Raji (cell line): ENCODE data around the gene ZNF292.

ENCODE experiments used
- POLR2A ChIP-seq: IDR thresholded peaks from 2 replicates; pipeline ENCODE4 v1.6.1; 2011; ENCODE audit warnings: low read depth, low read length, control low read depth; ENCODE audit not compliant: insufficient read depth

Gene ZNF292

DNA sequence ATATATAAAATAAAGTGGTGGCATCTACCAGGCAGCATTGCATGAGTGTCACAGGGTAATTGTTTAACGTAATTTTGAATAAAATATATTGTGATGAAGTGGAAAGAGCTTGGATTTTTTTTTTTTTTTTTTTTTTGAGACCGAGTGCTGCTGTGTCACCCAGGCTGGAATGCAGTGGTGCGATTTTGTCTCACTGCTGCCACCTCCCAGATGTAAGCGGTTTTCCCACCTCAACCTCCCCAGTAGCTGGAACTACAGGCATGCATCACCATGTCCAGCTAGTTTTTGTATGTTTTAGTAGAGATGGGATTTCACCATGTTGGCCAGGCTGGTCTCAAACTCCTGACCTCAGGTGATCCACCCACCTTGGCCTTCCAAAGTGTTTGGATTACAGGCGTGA lies 85.9 kb downstream of the ZNF292 start:
- no peak for TF ChIP-seq POLR2A

DNA sequence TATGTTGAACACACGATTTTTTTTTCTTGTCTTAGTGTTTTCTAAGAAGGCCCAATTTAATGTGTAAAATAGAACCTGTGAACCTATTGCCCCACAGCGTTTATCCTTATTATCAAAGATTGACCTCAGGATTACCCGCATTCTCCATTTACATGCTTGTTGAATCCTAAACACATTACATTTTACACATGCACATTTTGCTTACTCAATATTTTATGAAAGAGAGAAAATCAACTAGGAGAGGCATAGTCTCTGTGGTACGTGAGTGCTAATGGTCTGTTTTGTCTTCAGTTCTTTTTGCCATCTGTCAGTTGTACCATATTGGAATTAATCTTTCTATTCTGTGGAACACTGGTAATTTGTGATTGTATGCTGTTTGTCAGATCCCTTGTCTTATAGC lies 86.9 kb downstream of the ZNF292 start:
- no peak for TF ChIP-seq POLR2A

DNA sequence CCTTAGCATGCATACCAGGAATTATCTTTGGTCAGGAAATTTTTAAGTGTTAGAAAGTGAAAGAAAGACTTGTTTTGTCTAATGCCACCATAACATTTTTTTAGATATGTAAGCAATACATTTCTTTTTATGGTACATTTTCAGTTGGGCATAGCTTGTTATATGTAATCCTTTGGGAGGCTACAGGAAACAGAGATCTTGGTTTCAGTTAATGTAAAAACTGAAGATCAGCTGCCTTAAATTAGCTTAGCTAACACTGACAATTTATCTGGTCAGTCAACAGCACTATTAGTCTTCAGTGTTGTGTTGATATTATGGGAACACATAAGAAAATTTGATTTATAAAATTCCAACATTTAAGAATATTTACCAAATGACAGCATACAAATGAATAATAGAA lies 88.4 kb downstream of the ZNF292 start:
- no peak for TF ChIP-seq POLR2A

DNA sequence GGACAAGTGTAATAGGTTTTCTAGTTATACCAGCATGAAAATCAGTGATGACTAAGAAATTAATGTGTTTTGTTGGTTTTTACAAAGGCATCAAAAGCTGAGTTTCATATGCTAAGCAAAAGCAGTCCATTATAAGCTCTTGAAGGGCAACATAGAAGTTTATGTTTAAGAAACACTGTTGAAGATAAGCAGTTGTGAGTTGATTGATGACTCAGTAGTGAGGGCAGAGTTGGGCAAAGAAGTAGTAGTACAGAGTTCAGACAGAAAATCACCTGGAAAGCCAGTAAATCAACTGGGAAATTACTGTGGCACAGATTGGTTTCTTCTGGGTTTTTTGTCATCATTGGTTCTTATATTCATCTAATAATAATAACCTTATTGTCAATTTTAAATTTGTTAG lies 89.0 kb downstream of the ZNF292 start:
- TF ChIP-seq POLR2A: no peak

DNA sequence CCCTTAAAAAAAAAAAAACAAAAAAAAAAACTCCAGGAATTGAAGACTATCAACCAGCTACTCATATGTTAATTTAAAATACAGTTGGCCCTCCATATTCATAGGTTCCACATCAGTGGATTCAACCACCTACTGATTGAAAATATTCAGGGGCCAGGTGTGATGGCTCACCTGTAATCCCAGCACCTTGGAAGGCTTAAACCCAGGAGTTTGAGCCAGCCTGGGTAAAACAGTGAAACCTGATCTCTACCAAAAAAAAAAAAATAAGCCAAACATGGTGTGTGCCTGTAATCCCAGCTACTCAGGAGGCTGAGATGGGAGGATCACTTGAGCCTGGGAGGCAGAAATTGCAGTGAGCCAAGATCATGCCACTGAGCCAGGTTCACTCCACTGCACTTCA lies 94.7 kb downstream of the ZNF292 start:
- TF ChIP-seq POLR2A: no peak

DNA sequence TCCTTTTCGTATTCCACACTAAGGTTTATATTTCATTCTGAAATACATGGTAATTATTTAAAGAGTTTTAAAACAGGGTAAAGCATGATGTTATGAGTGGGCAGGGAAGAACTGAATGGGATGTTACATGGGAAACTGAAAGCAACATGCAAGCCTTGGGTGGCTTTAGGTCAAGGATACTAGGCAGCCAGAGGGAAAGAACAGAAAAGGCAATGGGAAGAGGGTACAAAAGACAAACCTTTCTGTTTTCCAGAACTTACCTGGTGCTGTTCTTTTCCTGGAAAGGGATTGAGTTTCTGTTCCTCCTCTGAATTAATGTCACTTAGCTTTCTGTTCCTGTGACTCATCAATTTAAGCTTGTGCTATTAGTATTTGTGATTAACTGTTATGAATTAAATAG lies 95.9 kb downstream of the ZNF292 start:
- no peak for TF ChIP-seq POLR2A

DNA sequence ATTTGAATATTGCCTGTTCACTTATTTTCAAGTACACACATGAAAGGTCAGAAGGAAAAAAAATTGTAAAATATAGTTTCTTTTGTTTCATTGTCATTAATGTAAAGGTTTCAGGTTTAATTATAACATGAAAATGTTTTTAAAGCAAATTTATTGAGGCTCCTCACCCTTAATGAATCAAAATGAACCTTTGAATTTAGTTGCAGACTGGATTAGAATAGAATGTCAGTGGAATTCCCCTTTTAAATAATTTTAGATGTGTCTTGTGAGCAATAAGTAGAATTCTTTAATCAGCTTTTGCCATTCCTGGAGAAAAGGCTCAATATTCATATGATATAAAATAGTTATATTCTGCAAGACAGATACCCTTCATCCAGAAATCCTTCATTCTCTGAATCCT lies 96.4 kb downstream of the ZNF292 start:
- TF ChIP-seq POLR2A: no peak

DNA sequence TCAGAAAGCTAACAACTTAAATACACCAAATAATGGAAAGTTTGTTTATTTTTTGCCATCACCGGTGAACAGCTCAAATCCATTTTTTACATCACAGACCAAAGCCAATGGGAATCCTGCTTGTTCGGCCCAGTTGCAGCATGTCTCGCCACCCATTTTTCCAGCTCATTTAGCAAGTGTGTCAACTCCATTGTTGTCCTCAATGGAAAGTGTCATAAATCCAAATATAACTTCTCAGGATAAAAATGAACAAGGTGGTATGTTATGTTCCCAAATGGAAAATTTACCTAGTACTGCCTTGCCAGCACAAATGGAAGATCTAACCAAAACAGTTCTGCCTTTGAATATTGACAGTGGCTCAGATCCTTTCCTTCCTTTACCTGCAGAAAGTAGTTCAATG lies 101.7 kb downstream of the ZNF292 start:
- no peak for TF ChIP-seq POLR2A

DNA sequence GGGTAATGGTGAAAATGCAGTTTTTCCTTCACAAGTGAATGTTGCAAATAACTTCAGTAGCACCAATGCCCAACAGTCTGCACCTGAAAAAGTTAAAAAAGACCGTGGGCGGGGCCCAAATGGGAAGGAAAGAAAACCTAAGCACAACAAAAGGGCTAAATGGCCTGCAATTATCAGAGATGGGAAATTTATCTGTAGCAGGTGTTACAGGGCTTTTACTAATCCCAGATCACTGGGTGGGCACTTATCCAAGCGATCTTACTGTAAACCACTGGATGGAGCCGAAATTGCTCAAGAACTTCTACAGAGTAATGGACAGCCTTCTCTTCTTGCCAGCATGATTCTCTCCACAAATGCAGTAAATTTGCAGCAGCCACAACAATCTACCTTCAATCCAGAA lies 102.2 kb downstream of the ZNF292 start:
- no peak for TF ChIP-seq POLR2A

DNA sequence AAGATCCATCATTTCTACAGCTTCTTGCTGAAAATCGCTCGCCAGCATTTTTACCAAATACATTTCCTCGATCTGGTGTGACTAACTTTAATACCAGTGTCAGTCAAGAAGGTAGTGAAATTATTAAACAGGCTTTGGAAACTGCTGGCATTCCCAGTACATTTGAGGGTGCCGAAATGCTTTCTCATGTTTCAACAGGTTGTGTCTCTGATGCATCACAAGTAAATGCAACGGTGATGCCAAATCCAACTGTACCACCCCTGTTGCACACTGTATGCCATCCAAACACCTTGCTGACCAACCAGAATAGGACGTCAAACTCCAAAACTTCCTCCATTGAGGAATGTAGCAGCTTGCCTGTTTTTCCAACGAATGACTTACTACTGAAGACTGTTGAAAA lies 102.6 kb downstream of the ZNF292 start:
- no peak for TF ChIP-seq POLR2A

DNA sequence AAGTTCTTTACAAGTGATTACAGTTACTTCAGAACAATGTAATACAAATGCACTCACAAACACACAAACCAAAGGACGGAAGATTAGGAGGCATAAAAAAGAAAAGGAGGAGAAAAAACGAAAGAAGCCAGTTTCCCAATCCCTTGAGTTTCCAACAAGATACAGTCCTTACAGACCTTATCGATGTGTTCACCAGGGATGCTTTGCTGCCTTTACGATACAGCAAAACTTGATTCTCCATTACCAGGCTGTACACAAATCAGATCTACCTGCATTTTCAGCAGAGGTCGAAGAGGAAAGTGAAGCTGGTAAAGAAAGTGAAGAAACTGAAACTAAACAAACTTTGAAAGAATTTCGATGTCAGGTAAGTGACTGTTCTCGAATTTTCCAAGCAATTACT lies 104.4 kb downstream of the ZNF292 start:
- TF ChIP-seq POLR2A: no peak

DNA sequence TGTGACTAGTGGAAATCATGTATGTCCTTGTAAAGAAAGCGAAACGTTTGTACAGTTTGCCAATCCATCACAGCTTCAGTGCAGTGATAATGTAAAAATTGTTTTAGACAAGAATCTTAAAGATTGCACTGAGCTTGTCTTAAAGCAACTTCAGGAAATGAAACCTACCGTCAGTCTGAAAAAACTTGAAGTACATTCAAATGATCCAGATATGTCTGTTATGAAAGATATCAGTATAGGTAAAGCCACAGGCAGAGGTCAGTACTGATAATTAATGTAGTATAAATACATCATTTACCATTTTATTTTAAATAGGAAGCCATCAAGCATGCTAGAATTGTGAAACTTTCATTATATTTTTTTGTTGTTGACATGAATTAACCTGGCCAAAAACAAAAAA lies 106.2 kb downstream of the ZNF292 start:
- no peak for TF ChIP-seq POLR2A

DNA sequence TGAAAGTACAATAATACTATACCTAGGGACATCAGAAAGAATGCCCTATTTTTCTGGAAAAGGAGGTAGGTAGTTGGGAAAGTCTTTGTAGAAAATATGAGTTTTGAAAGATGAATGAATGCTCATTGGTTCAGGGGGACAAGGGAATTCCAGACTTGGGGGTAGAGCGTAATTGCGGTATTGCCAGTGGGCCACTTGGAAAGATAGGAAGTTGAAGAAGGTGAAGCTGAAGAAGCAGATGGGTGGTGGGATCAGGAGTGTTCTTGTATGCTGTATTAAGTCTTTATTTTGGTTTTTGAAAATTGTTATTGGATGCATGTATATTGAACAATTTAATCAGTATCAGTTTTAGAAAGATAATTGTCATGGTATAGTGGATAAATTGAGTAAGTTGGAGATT lies 109.1 kb downstream of the ZNF292 start:
- TF ChIP-seq POLR2A: no peak

DNA sequence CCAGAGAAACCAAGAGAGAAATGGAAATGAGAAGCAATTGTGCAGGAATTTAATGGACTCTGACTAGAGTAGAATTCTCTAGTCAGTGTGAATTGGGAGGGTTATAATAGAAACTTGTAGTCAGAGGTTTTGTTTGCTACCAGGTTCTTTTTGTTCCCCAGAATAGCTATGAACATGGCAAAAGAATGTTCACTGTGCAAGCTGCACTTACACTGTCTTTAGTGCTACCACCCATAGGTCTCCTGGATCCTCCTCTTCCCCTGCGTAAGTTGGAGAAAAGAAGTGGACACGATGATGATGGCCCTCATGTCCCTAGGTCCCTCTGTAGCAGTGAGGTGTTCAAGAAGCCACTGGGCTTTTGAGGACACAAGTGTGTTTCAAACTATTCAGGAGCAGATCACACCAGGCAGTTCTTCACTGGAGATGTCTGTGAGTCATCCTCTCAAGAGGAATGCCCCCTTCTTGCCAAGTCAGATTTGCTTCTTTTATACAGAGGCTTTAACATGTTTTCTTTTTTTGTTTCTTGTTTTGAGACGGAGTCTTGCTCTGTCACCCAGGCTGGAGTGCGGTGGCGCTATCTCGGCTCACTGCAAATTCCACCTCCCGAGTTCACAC lies 119.4 kb downstream of the ZNF292 start:
- TF ChIP-seq POLR2A: no peak

DNA sequence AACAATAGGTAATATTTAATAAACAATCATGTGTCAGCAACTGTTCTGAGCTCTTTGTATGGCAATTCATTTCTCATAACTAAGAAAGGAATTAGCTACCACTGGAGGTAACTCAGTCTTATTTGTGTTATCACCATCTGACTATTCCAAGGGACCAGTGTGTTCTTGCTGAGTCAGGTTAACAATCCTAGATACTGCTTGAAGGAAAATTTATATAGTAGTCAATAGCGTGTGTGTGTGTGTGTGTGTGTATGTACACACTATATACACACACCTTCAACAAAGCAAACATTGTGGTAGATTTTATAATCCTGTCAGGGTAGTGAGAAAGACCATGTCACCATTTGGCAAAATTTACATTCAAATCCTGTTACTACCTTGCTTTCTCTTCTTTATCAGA lies 121.3 kb downstream of the ZNF292 start:
- no peak for TF ChIP-seq POLR2A

DNA sequence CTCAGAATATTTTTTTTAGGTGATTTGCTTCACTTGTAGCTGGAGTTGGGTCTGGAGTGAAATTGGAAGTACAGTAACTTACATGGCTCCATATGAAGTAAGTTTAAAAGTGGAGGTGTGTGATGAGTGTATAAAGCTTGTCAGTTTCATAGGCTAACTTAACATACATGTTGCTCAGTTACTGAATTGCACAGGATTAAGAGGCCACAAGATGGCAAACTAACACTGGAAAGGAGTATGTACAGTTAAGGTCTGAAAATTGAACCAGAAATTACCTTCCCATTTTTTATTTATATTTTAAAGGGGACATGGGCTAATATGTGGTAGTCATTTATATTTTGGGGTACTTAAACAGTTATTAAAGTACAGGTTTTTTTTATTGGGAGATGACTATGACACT lies 121.8 kb downstream of the ZNF292 start:
- no peak for TF ChIP-seq POLR2A

DNA sequence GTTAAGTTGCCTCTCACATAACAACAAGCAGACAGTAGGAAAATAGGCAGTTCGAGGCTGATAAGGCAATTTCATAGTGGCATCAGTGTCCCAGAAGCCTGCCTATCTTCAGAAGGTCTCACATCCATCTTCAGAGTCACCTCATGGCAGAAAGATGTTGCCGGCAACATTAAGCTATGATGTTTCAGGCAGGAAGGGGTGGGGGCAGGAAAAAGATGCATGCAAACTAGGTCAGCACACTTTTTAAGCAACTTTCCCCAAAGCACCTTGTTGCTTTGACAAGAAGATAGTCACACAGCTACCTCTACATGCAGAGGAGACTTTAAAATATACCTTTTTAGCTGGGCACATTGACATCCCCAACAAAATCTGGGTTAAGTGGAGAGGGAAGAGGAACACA lies 123.8 kb downstream of the ZNF292 start:
- TF ChIP-seq POLR2A: no peak

DNA sequence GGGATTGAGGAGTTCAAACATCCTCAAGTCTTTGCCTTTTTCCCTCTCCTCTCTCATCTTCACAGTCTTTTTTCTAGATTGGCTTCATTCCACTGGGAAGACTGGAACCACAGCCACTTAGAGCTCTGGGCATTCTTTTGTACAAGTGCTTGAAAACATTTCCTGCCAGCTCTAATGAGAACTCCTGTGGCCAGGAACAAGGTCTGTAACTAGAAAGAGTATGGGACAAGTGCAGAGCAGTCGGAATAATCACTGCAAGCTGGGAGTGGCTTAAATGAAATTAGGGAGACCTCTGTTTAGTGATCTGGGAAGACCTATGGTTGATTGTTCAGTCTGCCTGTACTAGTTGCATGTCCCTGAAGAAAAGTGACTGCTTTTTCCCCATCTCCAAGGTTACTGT lies 126.1 kb downstream of the ZNF292 start:
- TF ChIP-seq POLR2A: no peak
